ENCODE measurements around the gene MALAT1.
A peak's percentile ranks its signal among the peaks of the same experiment; 100 is the strongest.

The MALAT1 gene

DNA sequence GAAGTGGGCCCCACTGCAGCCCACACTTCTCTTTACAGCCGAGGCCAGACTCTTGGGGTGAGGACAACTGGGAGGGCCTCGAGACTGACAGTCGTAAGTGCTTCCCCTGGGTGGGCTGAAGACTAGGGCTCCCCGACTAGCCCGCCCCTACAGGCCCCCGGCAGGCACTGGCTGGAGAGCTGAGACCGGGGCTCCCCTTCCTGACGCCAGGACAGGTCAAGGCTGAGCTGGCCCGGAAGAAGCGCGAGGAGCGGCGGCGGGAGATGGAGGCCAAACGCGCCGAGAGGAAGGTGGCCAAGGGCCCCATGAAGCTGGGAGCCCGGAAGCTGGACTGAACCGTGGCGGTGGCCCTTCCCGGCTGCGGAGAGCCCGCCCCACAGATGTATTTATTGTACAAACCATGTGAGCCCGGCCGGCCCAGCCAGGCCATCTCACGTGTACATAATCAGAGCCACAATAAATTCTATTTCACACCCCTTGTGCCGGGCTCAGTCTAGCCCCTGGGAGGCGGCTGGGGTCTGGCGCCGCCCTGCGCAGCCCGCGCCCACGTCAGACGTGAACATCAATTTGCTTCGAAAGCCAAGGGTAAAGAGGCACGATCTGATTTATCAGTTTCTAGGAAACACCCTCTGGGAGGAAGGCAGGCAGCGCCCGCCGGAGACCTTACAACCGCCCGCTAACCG is 39.5 kb downstream of the MALAT1 start:
- TF ChIP-seq CTCF (IDR thresholded peaks at IDR 0.05; ENCODE audit: insufficient read depth, low read depth, low read length, missing control alignments), result no peak
- DNase-seq (ENCODE audit: low read depth), result no peak
- no peak overlapping the region for H3K4me3 ChIP-seq (ENCODE audit: low read length)

GRCh38 chr11:65538915-65539743 is 40.3 kb downstream of the MALAT1 start:
- no peak for DNase-seq (ENCODE audit: low read depth)
- H3K4me3 ChIP-seq (ENCODE audit: low read length), result peak overlapping the region; percentile 65
- TF ChIP-seq CTCF (IDR thresholded peaks at IDR 0.05; ENCODE audit: insufficient read depth, low read depth, low read length, missing control alignments), result no peak

DNA sequence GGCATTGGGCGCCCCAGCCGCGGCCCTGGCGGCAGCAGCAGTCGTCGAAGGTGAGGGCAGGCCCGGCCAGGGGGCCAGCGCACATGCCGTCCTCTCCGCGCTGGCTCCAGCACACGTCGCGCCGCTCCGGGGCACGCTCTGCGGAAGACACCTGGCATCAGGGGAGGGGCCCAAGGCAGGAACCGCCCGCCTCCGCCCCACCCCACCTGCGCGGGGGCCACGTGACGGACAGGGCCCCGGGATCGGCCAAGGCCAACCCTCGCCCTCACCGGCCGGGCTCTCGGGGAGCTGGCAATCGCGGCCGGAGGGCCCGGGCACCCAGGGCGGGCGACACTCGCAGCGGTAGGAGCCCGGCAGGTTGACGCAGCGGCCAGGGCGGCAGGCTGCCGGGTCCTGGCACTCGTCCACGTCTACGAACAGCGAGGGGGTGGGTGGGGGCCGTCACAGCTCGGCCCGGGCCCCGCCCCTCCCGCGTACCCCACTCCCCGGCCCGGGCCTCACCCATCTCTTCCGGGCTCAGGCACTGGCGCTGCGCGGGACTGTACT is 41.0 kb downstream of the MALAT1 start:
- no peak for TF ChIP-seq CTCF (IDR thresholded peaks at IDR 0.05; ENCODE audit: insufficient read depth, low read depth, low read length, missing control alignments)
- DNase-seq (ENCODE audit: low read depth), result peak; percentile 66
- peak overlapping the region; percentile 65 for H3K4me3 ChIP-seq (ENCODE audit: low read length)

DNA sequence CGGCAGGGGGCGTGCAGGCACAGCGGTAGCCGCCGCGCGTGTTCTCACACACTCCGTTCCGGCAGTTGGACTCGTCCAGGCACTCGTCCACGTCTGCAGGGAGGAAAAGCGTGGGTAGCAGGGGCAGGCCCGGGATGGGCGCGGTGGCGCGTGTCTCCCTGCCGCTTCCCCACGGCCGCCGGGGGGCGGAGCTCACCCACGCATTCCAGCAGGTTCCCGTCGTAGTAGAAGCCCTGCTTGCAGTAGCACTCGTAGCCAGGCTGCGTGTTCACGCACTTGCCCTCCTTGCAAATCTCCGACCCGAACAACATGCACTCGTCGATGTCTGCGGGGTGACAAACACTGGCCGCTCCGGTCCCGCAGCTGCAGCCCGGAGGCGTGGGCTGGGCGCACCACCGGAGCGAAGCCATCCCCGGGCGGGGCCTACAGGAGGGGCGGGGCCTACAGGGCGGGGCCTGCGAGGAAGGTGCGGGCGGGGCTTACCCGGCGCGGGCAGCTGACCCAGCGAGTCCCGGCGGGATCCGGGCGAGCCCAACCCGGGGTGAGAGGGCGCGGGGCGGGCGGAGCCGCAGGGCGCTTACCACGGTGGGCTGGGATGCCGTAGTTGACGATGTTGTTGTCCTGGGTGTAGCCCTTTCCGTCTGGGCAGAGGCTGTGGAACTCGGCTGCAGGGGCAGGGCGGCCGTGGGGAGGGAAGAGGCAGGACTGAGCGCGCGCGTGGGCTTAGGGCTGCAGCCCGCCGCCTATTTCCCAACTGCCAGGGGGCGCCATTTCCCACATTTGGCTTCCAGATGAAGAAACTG is 41.6 kb downstream of the MALAT1 start:
- peak; percentile 95 for DNase-seq (ENCODE audit: low read depth)
- peak; percentile 73 for TF ChIP-seq CTCF (IDR thresholded peaks at IDR 0.05; ENCODE audit: insufficient read depth, low read depth, low read length, missing control alignments)
- H3K4me3 ChIP-seq (ENCODE audit: low read length), result peak overlapping the region; percentile 65

GRCh38 chr11:65541093-65541982 is 42.5 kb downstream of the MALAT1 start:
- no peak for TF ChIP-seq CTCF (IDR thresholded peaks at IDR 0.05; ENCODE audit: insufficient read depth, low read depth, low read length, missing control alignments)
- peak; percentile 86 for DNase-seq (ENCODE audit: low read depth)
- peak overlapping the region; percentile 41 for H3K4me3 ChIP-seq (ENCODE audit: low read length)
